ENCODE data around the gene SPN. TPM values are rescaled to one million over a fixed set of nuclear protein-coding genes. Genes with fewer than 3 reads are reported as not detected.

Gene SPN
- total and polyA plus RNA-seq, 2 donors (not counting 1 experiment from before 2014, with no cell fraction given) = 0.01 TPM; not detected in 1

- no peaks in the 10 kb centered on the region for H3K36me3 ChIP-seq (ENCODE audit: control insufficient read depth, insufficient read depth, low read length)
- H3K9me3 ChIP-seq (ENCODE audit: control insufficient read depth, insufficient read depth, low read depth, low read length) = no peaks in the 10 kb centered on the region
- no peak for DNase-seq (ENCODE audit: low read depth in 2 of 2)
These were observed 54.1 kb downstream of the SPN start for GRCh38 chr16:29717113-29717512.

GRCh38 chr16:29719063-29719462, 56.0 kb downstream of the SPN start:
- Histone ChIP-seq H3K4me3 (replicated peaks in 1 of 4; ENCODE audit: control extremely low read depth in 1 of 4, insufficient read depth in 1 of 4, low read depth in 3 of 4, low read length in 4 of 4) (no peak overlapping the region), H3K27ac (ENCODE audit: insufficient read depth, low read length) (no peak overlapping the region), H3K4me2 (ENCODE audit: extremely low read depth, insufficient read depth, low read length) (no peak overlapping the region), H2AFZ (ENCODE audit: low read length) (no peak overlapping the region), H3K4me1 (ENCODE audit: control insufficient read depth, extremely low read depth, insufficient read depth, low read length) (no peaks in the 10 kb centered on the region), H3K9ac (ENCODE audit: insufficient read depth, low read length) (no peak overlapping the region), H3K9me3 (ENCODE audit: control insufficient read depth, insufficient read depth, low read depth, low read length) (no peaks in the 10 kb centered on the region), H3K36me3 (ENCODE audit: control insufficient read depth, insufficient read depth, low read length) (no peaks in the 10 kb centered on the region), H4K20me1 (ENCODE audit: control insufficient read depth, extremely low read depth, insufficient read depth, low read length) (no peaks in the 10 kb centered on the region), H3K79me2 (ENCODE audit: control insufficient read depth, insufficient read depth, low read length) (no peaks in the 10 kb centered on the region), H3K27me3 (ENCODE audit: control insufficient read depth, insufficient read depth, low read length) (peaks cover 4% of the 10 kb centered on the region)
- DNase-seq (ENCODE audit: low read depth in 2 of 2) = no peak
- TF ChIP-seq EZH2 (IDR thresholded peaks at IDR 0.05; ENCODE audit: low read length, missing control alignments) (no peak), CTCF (conservative IDR thresholded peaks at IDR 0.05 in 1 of 2, IDR thresholded peaks at IDR 0.05 in 1 of 2; ENCODE audit: low read depth in 1 of 2, low read length in 2 of 2) (no peak)

More at GRCh38 chr16:29717113-29717512, 54.1 kb downstream of the SPN start:
- no peak overlapping the region for H3K4me2 ChIP-seq (ENCODE audit: extremely low read depth, insufficient read depth, low read length)
- no peak overlapping the region for H3K9ac ChIP-seq (ENCODE audit: insufficient read depth, low read length)
- H3K4me3 ChIP-seq (replicated peaks in 1 of 4; ENCODE audit: control extremely low read depth in 1 of 4, insufficient read depth in 1 of 4, low read depth in 3 of 4, low read length in 4 of 4) = no peak overlapping the region
- H4K20me1 ChIP-seq (ENCODE audit: control insufficient read depth, extremely low read depth, insufficient read depth, low read length) = no peaks in the 10 kb centered on the region
- H2AFZ ChIP-seq (ENCODE audit: low read length) = no peak overlapping the region
- TF ChIP-seq EZH2 (IDR thresholded peaks at IDR 0.05; ENCODE audit: low read length, missing control alignments) (no peak), CTCF (conservative IDR thresholded peaks at IDR 0.05 in 1 of 2, IDR thresholded peaks at IDR 0.05 in 1 of 2; ENCODE audit: low read depth in 1 of 2, low read length in 2 of 2) (no peak)
- no peak overlapping the region for H3K27ac ChIP-seq (ENCODE audit: insufficient read depth, low read length)
- H3K4me1 ChIP-seq (ENCODE audit: control insufficient read depth, extremely low read depth, insufficient read depth, low read length) = no peaks in the 10 kb centered on the region
- peaks cover 4% of the 10 kb centered on the region for H3K27me3 ChIP-seq (ENCODE audit: control insufficient read depth, insufficient read depth, low read length)
- no peaks in the 10 kb centered on the region for H3K79me2 ChIP-seq (ENCODE audit: control insufficient read depth, insufficient read depth, low read length)

Other genes starting within 250 kb of the SPN start
- gene BOLA2, start 208.9 kb upstream of the SPN start, total RNA-seq = 17.5 and 21.8 TPM in 2 replicates
- gene BOLA2, start 208.9 kb upstream of the SPN start, polyA plus RNA-seq = 9.0 and 15.1 TPM in 2 replicates
- 1.5 and 5.0 TPM in 2 replicates for gene SLX1B, start 208.7 kb upstream of the SPN start, total RNA-seq
- 7.7 and 7.8 TPM in 2 replicates for gene SLX1B, start 208.7 kb upstream of the SPN start, polyA plus RNA-seq
- gene SULT1A4, start 203.3 kb upstream of the SPN start, total RNA-seq = 1.5 and 2.1 TPM in 2 replicates
- gene SULT1A4, start 203.3 kb upstream of the SPN start, polyA plus RNA-seq = 0.22 and 0.63 TPM in 2 replicates
- 10.2 and 11.0 TPM in 2 replicates for gene NPIPB12, start 156.8 kb upstream of the SPN start, total RNA-seq
- 4.7 and 6.4 TPM in 2 replicates for gene NPIPB12, start 156.8 kb upstream of the SPN start, polyA plus RNA-seq
- gene QPRT, start 15.9 kb downstream of the SPN start, total RNA-seq = 53.7 and 94.0 TPM in 2 replicates
- gene QPRT, start 15.9 kb downstream of the SPN start, polyA plus RNA-seq = 10.3 and 27.7 TPM in 2 replicates
- gene C16orf54, start 82.7 kb downstream of the SPN start, total RNA-seq = not detected in 2 replicates
- not detected in 2 replicates for gene C16orf54, start 82.7 kb downstream of the SPN start, polyA plus RNA-seq
- gene ZG16, start 115.0 kb downstream of the SPN start, total RNA-seq = not detected in 2 replicates
- gene ZG16, start 115.0 kb downstream of the SPN start, polyA plus RNA-seq = not detected in 2 replicates
- 4.4 and 17.7 TPM in 2 replicates for gene KIF22, start 127.5 kb downstream of the SPN start, total RNA-seq
- gene KIF22, start 127.5 kb downstream of the SPN start, polyA plus RNA-seq = 12.3 and 43.3 TPM in 2 replicates
- gene MAZ, start 143.3 kb downstream of the SPN start, total RNA-seq = 131 and 136 TPM in 2 replicates
- gene MAZ, start 143.3 kb downstream of the SPN start, polyA plus RNA-seq = 68.1 and 96.6 TPM in 2 replicates
- 2.1 TPM in 2 replicates for gene PRRT2, start 148.9 kb downstream of the SPN start, total RNA-seq
- gene PRRT2, start 148.9 kb downstream of the SPN start, polyA plus RNA-seq = 1.3 and 2.9 TPM in 2 replicates
- gene PAGR1, start 152.9 kb downstream of the SPN start, total RNA-seq = 10.7 and 12.1 TPM in 2 replicates
- gene PAGR1, start 152.9 kb downstream of the SPN start, polyA plus RNA-seq = 10.0 and 16.2 TPM in 2 replicates
- gene MVP, start 157.2 kb downstream of the SPN start, total RNA-seq = 336 and 518 TPM in 2 replicates
- gene MVP, start 157.2 kb downstream of the SPN start, polyA plus RNA-seq = 208 and 214 TPM in 2 replicates
- gene CDIPT, start 200.0 kb downstream of the SPN start, total RNA-seq = 89.1 and 99.6 TPM in 2 replicates
- 78.1 and 84.9 TPM in 2 replicates for gene CDIPT, start 200.0 kb downstream of the SPN start, polyA plus RNA-seq
- gene SEZ6L2, start 236.3 kb downstream of the SPN start, total RNA-seq = 1.8 and 2.6 TPM in 2 replicates
- gene SEZ6L2, start 236.3 kb downstream of the SPN start, polyA plus RNA-seq = 0.80 and 1.2 TPM in 2 replicates
- 5.4 and 5.9 TPM in 2 replicates for gene ASPHD1, start 237.2 kb downstream of the SPN start, total RNA-seq
- gene ASPHD1, start 237.2 kb downstream of the SPN start, polyA plus RNA-seq = 0.77 and 1.3 TPM in 2 replicates